Panc1 (cell line): ENCODE results near the gene IGFL4. TPM values are rescaled to one million over a fixed set of nuclear protein-coding genes. Genes with fewer than 3 reads are reported as not detected.

ENCODE experiments used
- ATAC-seq: fragments of 200-7000 bp; cut with Tn5 transposase; 2 replicates; pipeline ENCODE4 v1.9.1; 2020; ENCODE audit warnings: mild to moderate bottlenecking, moderate library complexity
- BruUV-seq: library from RNA; stranded (reverse); fragments of 400-500 nt; replicated peaks from 2 replicates; lab custom pipeline; 2021; lab: Mats Ljungman, UMichigan
- CTCF ChIA-PET: fragments of 300-600 bp; sonication (Branson Sonifier 250); formaldehyde crosslinking; loops from one replicate; lab custom pipeline; 2022; ENCODE audit warnings: antibody characterized with exemption; lab: Charles Lee
- POLR2A ChIA-PET: fragments of 300-600 bp; sonication (Branson Sonifier 250); formaldehyde crosslinking; loops from one replicate; lab custom pipeline; 2022; ENCODE audit warnings: antibody characterized with exemption; lab: Charles Lee
- DNase-seq: peaks from one replicate; pipeline ENCODE4 v3.0.0-alpha.2; 2010; ENCODE audit warnings: low read depth, low spot score
- H3K27ac ChIP-seq: 2 replicates; pipeline ENCODE4 v1.5.1; 2011; ENCODE audit warnings: mild to moderate bottlenecking, low read length, inconsistent platforms
- H3K27me3 ChIP-seq: fragments of 200-500 bp; sonication (Bioruptor generic); 2 replicates; pipeline ENCODE4 v1.6.0; 2014; ENCODE audit warnings: low read length, inconsistent platforms; ENCODE audit not compliant: control insufficient read depth, insufficient read depth
- H3K36me3 ChIP-seq: fragments of 200-500 bp; sonication (Bioruptor generic); 2 replicates; pipeline ENCODE4 v1.5.1; 2014; ENCODE audit warnings: inconsistent platforms, mild to moderate bottlenecking, low read length, moderate library complexity; ENCODE audit not compliant: control insufficient read depth, insufficient read depth
- H3K4me1 ChIP-seq: 2 replicates; pipeline ENCODE4 v1.5.1; 2011; ENCODE audit warnings: inconsistent platforms, mild to moderate bottlenecking, low read length, moderate library complexity; ENCODE audit not compliant: control insufficient read depth, insufficient read depth
- H3K4me3 ChIP-seq, 2 experiments: 2 replicates each; pipeline ENCODE4 v1.5.1; 2011 to 2012; ENCODE audit warnings: low read depth in 2 of 2, low read length in 2 of 2, mild to moderate bottlenecking in 2 of 2, inconsistent platforms in 1 of 2, moderate library complexity in 1 of 2
- H3K9me3 ChIP-seq: fragments of 200-500 bp; sonication (Bioruptor generic); 2 replicates; pipeline ENCODE4 v1.5.1; 2014; ENCODE audit warnings: low read depth, mild to moderate bottlenecking, inconsistent platforms, low read length, moderate library complexity; ENCODE audit not compliant: control insufficient read depth, insufficient read depth
- POLR2AphosphoS5 ChIP-seq: IDR thresholded peaks from 2 replicates; pipeline ENCODE4 v1.6.1; 2012; ENCODE audit warnings: mild to moderate bottlenecking, low read depth, low read length, moderate library complexity
- REST ChIP-seq, 2 experiments: IDR thresholded peaks; 2 replicates each; pipeline ENCODE4 v1.6.1; 2011 to 2012; ENCODE audit warnings: low read depth in 2 of 2, control low read depth in 1 of 2, low read length in 1 of 2, mild to moderate bottlenecking in 1 of 2, moderate library complexity in 1 of 2; ENCODE audit not compliant: insufficient read depth in 1 of 2
- SIN3A ChIP-seq: IDR thresholded peaks from 2 replicates; pipeline ENCODE4 v1.6.1; 2012; ENCODE audit warnings: low read depth, mild to moderate bottlenecking, low read length, moderate library complexity, borderline replicate concordance; ENCODE audit not compliant: insufficient read depth
- TCF7L2 ChIP-seq: IDR thresholded peaks from 2 replicates; pipeline ENCODE4 v1.6.1; 2011; ENCODE audit warnings: mild to moderate bottlenecking, low read depth, low read length, inconsistent platforms
- in situ Hi-C: cut with HindIII; loops from 2 replicates; pipeline ENCODE4 v1.10.0; 2016; ENCODE audit warnings: low sequenced_read_pairs, low pct_unique_long_range_greater_than_20kb
- intact Hi-C: fragments of 100-400 bp; cut with micrococcal nuclease; formaldehyde crosslinking; loops from one replicate; pipeline ENCODE4 v1.10.0; 2022; ENCODE audit not compliant: unreplicated experiment
- total RNA-seq: library from RNA; stranded (reverse); gene quantifications from one replicate; pipeline ENCODE4 v1.2.1, GENCODE V29; 2021; ENCODE audit not compliant: unreplicated experiment
- TF ChIP-seq, protein P1 (sequence below): fragments of 450-650 bp; IDR thresholded peaks from 2 replicates; pipeline ENCODE4 v1.5.1; 2017; ENCODE audit warnings: mild to moderate bottlenecking

IGFL4 gene
- total RNA-seq, 1 experiment from 2014 or later = 0.39 TPM

DNA sequence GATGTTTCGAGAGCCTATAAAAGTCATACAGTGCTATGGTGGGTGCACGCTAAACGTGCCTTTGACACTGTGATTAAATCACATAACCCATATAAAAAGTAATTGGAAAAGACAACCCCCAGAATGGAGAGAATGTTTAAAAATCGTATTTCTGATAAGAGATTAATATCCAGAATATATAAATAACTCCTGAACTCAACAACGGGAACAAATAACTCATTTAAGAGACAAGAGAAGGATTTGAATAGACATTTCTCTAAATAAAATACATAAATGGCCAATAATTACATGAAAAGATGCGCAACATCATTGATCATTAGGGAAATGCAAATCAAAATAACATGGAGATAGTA, 37.0 kb upstream of the IGFL4 start:
- peaks cover 13% of the 10 kb centered on the region for H3K27me3 ChIP-seq

DNA sequence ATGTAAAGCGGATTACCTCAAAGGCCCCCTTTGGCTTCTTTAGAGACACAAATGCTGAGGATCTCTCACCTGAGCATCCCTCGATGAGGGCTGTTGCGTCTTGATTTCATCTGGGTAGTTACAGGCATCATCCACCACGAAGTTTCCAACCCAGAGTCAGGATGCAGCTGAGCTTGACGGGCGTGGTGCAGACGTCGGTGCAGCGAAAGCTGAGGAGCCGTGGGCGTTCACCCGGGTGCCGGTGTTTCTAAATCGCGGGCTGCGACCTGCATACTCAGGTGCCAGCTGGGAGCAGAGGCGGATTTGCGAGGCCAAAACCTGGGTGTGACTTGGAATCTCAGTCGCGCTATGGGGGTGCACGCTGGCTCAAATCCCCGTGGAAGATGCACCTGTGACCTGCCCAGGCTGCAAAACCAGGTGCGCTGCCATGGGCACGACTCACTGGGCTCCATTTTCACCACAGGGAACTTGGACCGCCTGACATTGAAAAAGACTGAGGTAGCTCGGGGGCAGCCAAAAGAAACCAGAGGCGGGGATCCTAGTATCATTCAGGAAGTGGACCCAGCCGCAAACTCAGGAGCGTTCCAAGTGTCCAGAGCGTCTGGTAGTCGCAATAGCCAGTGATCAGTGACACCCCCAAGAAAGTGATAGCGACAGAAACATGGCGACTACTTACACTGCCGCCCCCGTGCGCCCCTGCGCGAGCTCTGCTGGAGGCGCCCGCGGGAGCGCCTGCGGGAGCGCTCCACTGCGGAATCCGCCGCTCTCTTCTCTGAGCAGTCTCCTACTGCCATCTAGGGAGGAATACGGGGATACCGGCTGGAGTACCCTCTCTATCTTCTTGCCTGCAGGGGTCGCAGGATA, 36.4 kb upstream of the IGFL4 start:
- TF ChIP-seq POLR2AphosphoS5 (no peak), TCF7L2 (no peak), SIN3A (no peak)
- TF ChIP-seq, protein P1, sequence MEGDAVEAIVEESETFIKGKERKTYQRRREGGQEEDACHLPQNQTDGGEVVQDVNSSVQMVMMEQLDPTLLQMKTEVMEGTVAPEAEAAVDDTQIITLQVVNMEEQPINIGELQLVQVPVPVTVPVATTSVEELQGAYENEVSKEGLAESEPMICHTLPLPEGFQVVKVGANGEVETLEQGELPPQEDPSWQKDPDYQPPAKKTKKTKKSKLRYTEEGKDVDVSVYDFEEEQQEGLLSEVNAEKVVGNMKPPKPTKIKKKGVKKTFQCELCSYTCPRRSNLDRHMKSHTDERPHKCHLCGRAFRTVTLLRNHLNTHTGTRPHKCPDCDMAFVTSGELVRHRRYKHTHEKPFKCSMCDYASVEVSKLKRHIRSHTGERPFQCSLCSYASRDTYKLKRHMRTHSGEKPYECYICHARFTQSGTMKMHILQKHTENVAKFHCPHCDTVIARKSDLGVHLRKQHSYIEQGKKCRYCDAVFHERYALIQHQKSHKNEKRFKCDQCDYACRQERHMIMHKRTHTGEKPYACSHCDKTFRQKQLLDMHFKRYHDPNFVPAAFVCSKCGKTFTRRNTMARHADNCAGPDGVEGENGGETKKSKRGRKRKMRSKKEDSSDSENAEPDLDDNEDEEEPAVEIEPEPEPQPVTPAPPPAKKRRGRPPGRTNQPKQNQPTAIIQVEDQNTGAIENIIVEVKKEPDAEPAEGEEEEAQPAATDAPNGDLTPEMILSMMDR = peak; percentile 93
- no peaks in the 10 kb centered on the region; the same call in 1 of the 2 replicates for H3K4me1 ChIP-seq
- peaks cover 13% of the 10 kb centered on the region for H3K27me3 ChIP-seq
- POLR2A ChIA-PET = no interaction called here
- peak overlapping the region; percentile 37 to 67 for H3K4me3 ChIP-seq
- DNase-seq (no peak), ATAC-seq (peak; percentile 95)
- no peak overlapping the region for H3K27ac ChIP-seq
- no TSS peak for BruUV-seq
- in situ Hi-C loops = no loop called here
- no peaks in the 10 kb centered on the region for H3K9me3 ChIP-seq
- H3K36me3 ChIP-seq = no peaks in the 10 kb centered on the region
- CTCF ChIA-PET = interaction anchor here (0.9 to 1.4 kb wide), 3 partner anchors 45 to 108 kb away, joined by 3 to 6 read pairs (median 5); no protein-coding TSS in a partner anchor
- intact Hi-C loops = loop anchor here (1.0 kb wide), 1 partner anchor 48 kb away; no protein-coding TSS in a partner anchor

More for the DNA sequence above, 37.0 kb upstream of the IGFL4 start:
- in situ Hi-C loops (no loop called here), intact Hi-C loops (loop anchor here (1.0 kb wide), 1 partner anchor 48 kb away; no protein-coding TSS in a partner anchor)
- POLR2A ChIA-PET = no interaction called here
- CTCF ChIA-PET = interaction anchor here (0.5 to 1.4 kb wide), 11 partner anchors 38 to 187 kb away, joined by 3 to 8 read pairs (median 4); no protein-coding TSS in a partner anchor
- DNase-seq (no peak), ATAC-seq (no peak)
- peak overlapping the region; percentile 37 to 67 for H3K4me3 ChIP-seq
- no peaks in the 10 kb centered on the region for H3K9me3 ChIP-seq
- no TSS peak for BruUV-seq
- H3K36me3 ChIP-seq = no peaks in the 10 kb centered on the region
- TF ChIP-seq, protein P1 = peak; percentile 28
- no peak for TF ChIP-seq TCF7L2
- no peak overlapping the region for H3K27ac ChIP-seq
- no peaks in the 10 kb centered on the region; the same call in 1 of the 2 replicates for H3K4me1 ChIP-seq

- intact Hi-C loops = no loop called here
- Histone ChIP-seq H3K4me3 (peak overlapping the region in 1 of 2 experiments; percentile 67; a peak in 2 of 4 replicates), H3K9me3 (no peaks in the 10 kb centered on the region), H3K27ac (no peak overlapping the region), H3K36me3 (no peaks in the 10 kb centered on the region), H3K4me1 (no peaks in the 10 kb centered on the region; the same call in 1 of the 2 replicates), H3K27me3 (peaks cover 13% of the 10 kb centered on the region)
- ATAC-seq (no peak), DNase-seq (no peak)
- POLR2A ChIA-PET = no interaction called here
- CTCF ChIA-PET = interaction anchor here (0.6 to 1.4 kb wide), 3 partner anchors 44 to 203 kb away, joined by 3 to 6 read pairs (median 5); no protein-coding TSS in a partner anchor
- in situ Hi-C loops = no loop called here
- no TSS peak for BruUV-seq
- TF ChIP-seq POLR2AphosphoS5 = no peak
- TF ChIP-seq, protein P1 = no peak
- no peak for TF ChIP-seq TCF7L2
- TF ChIP-seq SIN3A = no peak
- no peak for TF ChIP-seq REST (IDR thresholded peaks at IDR 0.05; ENCODE audit: insufficient read depth in 1 of 2, low read depth in 2 of 2, low read length in 1 of 2)
Measured at GRCh38 chr19:46076031-46076880, 35.5 kb upstream of the IGFL4 start.
